ENCODE results near the gene VTCN1. TPM values are rescaled to one million over a fixed set of nuclear protein-coding genes. Genes with fewer than 3 reads are reported as not detected.
"Not testable (repeated sequence)": the region's sequence is repeated elsewhere in the genome, so short reads cannot be mapped to it uniquely, and the experiment has no call there.

Gene VTCN1
- total RNA-seq, 1 donor from 2014 or later = not detected

DNA sequence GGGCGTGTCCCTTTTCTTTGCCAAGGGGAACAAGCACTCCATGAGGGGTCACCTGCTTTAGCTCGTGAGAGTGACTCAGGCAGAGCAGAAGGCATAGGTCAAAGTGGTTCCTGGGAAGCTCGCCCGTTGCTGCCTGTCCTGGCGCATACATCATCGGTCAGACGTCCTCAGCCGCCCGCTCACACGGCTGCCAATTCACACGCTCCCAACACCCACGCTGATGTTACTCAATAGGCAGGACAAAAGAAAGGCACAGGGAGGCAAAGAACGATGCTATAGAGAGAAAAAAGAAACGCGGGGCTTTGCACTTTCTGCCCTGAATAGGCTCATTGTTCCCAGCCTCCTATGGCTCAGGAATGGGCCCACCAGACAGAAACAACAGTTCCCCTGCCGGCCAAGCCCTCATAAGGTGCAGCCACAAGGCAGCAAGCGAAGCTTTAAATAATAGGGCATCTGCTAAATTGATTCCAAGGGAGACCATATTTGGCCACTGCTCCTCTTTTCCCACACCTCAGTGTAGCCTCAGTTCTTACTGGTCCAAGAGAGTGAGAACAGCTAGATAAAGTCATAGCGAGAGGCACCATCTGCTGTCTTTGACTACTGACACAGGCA lies 38.7 kb downstream of the VTCN1 start:
- intact Hi-C loops (cut with DNase I) = no loop called here
- no peak for DNase-seq (ENCODE audit: low spot score)

DNA sequence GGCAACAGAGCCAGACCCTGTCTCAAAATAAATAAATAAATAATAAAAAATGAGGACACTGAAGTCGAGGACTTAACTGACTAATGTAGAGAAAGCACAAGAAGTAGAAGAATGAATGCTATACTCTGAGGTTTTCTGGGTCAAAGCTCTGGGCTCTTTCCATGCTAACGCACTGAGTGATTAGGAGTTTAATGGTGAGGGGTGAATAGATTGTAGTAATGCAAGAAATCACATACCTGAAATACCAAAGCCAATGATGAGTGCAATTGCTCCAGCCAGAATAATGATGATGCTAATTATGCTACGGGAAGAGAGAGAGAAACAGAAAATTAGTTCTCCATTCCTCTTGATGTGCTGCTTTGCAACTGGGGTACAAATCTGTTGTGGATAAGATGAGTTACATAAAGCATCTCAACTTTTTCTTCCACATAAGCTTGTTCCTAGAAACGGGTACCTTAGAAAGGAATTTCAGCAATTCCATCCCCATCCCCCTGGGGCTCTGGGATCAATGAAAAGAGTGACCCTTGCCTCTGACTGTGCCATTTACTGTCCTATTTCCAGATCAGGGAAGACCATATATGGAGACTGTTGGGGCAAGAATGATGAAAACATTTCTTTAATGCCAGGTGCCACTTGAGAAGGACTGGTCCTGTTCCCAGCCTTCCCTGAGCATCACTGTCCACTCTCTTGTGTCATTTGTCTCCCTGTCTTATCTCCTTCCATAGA lies 40.7 kb downstream of the VTCN1 start:
- no peak for DNase-seq (ENCODE audit: low spot score)
- intact Hi-C loops (cut with DNase I) = no loop called here

DNA sequence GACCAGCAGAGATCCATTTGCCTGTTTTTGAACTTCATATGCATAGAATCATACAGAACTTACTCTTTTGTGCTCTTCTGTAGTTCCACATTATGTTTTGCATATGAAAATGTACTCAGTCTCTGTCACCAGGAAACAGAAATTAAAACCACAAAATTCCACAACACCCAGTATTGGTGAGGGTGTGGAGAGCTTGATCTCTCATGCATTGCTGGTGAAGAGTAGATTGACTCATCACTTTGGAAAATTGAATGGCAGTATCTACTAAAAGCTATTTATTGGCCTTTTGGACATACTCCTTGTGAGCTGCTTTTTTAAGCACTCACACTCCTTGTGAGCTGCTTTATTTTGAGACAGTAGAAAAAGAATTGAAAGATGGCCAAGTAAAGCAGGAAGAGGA lies 43.3 kb downstream of the VTCN1 start:
- intact Hi-C loops (cut with DNase I) = no loop called here

DNA sequence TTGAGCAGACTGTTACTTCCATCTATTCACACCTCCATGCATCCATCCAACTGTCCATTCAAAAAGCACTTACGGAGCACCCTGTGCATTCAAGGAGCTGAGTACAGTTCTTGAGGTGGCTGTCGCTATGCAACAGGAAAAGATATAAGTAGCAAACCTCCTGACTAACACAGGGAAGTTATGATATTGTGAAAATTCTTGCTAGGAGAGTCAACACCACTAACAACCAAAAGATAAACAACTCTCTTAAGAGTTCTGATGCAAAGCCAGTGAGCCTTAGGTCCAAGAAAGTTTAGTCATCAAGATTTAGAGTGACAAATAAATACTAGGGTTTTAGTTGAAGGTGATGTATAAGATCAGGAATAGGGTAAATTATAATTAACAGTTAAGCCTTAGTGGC lies 44.7 kb downstream of the VTCN1 start:
- DNase-seq (ENCODE audit: low spot score) = no peak
- intact Hi-C loops (cut with DNase I) = no loop called here

More for the DNA sequence above, 43.3 kb downstream of the VTCN1 start:
- no peak for DNase-seq (ENCODE audit: low spot score)

DNA sequence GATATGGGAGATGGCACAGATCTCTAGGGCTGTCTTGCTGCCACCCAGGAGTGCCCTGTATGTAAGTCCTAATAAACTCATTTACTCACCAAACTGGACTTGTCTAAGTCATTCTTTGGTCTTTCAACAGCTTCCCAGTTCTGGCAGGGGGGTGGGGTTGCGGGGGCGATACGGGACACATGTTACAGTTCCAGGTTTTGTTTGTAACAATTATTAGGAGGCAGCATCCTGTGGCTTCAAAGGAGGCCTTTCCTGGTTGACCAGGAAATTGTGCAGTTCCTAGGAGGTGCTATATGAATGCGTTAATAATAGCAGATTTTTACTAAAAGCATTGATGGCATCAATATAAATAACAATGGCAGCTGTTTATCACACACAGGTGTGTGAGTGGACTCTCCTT lies 46.5 kb downstream of the VTCN1 start:
- DNase-seq (ENCODE audit: low spot score) = no peak
- intact Hi-C loops (cut with DNase I) = no loop called here

DNA sequence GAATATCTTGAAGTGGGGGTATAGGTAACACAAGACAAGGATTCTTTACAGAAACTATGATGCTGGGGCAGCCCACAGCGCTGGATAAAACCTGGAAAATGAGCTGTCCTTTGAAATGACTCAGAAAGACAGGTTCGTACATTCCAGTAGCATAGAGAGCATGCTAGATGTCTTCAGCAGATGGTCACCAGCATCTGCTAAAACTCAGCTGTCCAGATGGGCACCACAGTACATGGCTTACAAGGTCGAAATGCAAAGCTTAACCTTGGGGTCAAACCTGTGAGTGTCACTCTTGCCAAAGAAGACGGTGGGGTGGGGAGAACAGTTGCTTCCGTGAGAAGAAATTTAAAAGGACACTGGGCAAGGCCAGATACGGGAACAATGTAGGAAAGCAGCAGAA lies 47.9 kb downstream of the VTCN1 start:
- no peak for DNase-seq (ENCODE audit: low spot score)
- intact Hi-C loops (cut with DNase I) = no loop called here

DNA sequence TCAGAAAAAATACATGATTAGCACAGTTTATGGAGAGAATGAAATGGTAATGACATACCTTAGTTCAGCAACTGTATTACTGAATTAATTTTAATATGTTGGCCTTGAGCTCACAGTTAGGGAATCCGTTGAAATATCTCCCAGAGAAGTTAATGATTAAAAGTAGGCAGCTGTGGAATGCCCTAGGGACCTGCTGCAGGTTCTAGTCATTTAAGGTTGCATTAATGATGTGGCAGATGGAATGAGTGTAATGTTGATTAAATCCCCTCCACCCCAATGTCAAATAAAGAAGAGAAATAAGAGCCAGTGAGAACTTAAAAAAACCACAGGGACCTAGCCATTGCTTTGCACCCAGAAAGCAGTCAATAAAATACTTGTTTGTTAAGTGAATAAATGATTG lies 48.8 kb downstream of the VTCN1 start:
- intact Hi-C loops (cut with DNase I) = no loop called here
- no peak for DNase-seq (ENCODE audit: low spot score)

DNA sequence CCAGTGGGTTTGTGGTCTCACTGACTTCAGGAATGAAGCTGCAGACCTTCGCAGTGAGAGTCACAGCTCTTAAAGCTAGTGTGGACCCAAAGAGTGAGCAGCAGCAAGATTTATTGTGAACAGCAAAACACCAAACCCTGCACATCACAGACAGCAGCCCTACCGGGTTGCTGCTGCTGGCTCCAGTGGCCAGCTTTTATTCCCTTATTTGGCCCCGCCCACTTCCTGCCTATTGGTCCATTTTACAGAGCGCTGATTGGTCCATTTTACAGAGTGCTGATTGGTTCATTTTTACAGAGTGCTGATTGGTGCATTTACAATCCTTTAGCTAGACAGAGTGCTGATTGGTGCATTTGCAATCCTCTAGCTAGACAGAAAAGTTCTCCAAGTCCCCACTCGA lies 59.4 kb downstream of the VTCN1 start:
- DNase-seq (ENCODE audit: low spot score); intact Hi-C loops (cut with DNase I): not testable (repeated sequence)

DNA sequence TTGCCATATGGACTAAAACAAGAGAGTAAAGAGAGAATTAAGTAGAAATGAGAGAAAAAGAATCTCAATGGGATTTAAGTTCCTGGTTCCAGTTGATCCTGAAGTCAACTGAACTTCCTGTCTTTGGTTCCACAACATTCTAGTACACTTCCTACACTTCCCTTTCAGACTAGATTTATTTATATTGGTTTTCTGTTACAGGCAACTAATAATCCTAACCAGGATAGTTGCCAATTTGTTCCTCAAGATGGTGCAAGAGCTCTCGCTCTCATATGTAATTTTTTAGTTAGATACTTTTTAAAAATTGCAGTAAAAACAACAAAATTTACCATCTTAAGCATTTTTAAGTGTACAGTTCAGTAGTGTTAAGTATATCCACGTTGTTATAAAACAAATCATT lies 60.4 kb downstream of the VTCN1 start:
- DNase-seq (ENCODE audit: low spot score) = no peak
- intact Hi-C loops (cut with DNase I) = no loop called here

DNA sequence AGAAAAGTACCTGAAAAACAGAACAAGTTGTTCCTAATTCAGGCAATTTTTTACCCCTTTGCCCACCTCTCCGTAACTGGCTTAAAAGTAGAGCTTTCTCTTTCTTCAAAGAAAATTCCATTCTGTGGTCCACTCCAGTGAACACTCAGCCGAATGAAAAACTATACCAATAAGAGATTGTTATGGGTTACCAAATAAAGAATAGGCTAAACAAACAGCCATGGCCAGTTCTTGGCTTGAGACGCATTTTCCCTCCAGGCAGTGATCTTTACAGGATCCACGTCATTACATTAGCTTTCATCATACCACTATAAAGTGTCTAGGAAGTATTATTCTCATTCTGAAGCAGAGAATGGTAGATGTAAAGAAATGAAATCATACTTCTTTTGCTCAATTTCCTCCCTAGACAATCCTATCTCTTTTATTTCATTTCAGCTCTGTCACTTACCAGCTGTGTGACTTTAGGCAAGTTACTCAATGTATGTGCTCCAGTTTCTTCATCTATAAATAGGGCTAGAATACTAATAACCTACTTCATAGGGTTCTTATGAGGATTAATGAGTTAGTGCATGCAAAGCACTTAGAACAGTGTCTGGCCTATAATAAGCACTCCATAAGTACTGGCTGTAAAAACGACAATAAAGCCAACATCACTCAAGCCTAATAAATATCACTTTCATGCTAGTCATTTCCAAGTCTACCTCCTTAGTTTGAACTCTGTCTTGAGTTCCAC lies 62.7 kb downstream of the VTCN1 start:
- no peak for DNase-seq (ENCODE audit: low spot score)
- intact Hi-C loops (cut with DNase I) = loop anchor here (10.0 kb wide), 1 partner anchor 127 kb away; no protein-coding TSS in a partner anchor

DNA sequence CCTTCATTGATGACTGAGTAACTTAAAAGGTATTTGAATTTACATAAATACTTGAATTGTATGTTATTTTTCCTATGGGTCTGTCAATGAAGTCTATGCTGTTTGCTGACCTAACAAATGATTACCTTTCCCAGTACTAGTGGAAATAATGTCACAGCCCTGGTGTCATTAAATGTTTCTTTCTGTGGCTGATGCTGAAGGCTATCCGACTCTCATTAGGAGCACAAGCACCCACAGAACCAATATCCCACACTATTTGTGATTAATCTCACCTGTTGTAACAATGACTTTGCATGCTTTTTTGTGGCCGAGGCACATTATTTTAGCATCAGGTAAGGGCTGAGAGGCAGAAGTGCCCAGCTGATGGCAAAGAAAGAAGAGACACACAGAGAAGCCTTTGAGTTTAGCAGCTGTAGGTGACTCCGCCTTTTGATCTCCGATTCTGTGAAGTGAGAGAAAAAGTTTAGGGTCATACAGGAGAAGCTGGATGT lies 63.3 kb downstream of the VTCN1 start:
- intact Hi-C loops (cut with DNase I) = loop anchor here (10.0 kb wide), 1 partner anchor 127 kb away; no protein-coding TSS in a partner anchor
- DNase-seq (ENCODE audit: low spot score) = no peak

DNA sequence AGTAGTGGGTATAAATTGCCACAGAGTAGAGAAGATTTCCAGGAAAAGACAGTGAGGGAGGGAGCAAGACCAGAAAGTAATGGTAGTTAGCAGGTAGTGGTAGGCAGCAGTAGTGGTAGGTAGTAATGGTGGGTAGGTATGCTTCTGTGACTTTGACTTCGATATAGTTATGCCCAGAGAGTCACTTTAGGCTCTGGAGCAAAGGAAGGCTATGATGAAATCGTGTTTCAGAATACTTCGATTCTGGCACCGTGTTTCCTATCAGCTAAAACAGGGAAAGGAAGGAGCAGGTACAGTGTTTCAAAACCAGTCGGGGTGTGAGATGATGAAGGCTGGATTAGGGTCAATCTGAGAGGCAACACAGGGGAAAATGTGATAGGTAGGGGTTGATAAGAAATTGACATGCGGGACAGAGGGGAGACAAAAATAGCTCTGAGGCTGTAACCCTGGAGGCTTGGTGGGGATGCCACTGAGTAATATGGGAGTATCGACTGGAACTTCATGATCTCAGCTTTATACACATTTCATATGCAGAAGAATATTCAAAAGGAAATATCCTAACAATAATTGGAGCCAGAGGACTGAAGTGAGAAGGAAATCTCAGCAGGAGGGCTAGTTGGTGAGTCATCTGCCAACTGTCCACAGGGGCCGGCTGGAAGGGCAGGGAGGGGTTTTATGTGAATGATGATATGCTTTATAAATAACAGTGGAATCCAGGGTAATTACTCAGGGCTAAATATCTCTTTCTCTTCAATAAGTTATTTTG lies 64.0 kb downstream of the VTCN1 start:
- no peak for DNase-seq (ENCODE audit: low spot score)
- intact Hi-C loops (cut with DNase I) = loop anchor here (10.0 kb wide), 1 partner anchor 128 kb away; no protein-coding TSS in a partner anchor

DNA sequence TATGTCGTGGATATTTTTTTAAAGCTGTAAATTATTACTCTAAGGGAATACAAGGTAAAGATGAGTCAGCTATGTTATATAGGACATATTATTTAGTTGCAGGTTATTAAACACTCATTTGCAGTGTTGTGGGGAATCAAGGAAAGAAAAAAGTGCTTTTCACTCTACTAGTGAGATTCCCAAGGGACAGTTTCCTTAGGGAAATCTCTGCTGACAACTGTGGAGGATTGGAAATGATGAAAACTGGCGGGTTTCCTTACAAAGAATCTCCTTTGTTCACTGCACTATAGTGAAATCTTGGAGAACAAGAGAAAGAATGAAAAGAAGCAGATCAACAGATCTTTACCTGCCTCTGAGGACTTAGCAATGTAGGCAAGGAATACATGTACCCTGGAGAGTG lies 64.7 kb downstream of the VTCN1 start:
- no peak for DNase-seq (ENCODE audit: low spot score)
- intact Hi-C loops (cut with DNase I) = loop anchor here (10.0 kb wide), 1 partner anchor 129 kb away; no protein-coding TSS in a partner anchor

DNA sequence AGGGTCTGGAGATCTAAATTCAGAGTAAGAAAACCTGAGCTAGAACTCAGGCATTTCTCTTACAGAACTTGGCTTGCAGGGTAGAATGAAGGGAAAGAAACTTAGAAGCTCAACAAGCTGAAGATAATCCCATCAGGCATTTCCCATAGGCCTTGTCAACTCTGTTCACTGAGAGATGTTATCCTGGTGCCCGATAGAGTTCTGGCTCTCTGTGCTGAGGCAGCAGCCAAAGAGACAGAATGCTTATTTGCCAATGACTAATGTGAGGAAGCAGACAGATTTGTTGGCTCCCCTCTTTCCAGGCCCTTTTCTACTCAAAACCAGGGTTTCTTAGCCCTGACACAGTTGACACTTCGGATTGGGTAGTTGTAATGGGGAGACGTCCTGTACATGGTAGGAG lies 66.9 kb downstream of the VTCN1 start:
- intact Hi-C loops (cut with DNase I) = loop anchor here (10.0 kb wide), 1 partner anchor 131 kb away; no protein-coding TSS in a partner anchor
- DNase-seq (ENCODE audit: low spot score) = no peak

DNA sequence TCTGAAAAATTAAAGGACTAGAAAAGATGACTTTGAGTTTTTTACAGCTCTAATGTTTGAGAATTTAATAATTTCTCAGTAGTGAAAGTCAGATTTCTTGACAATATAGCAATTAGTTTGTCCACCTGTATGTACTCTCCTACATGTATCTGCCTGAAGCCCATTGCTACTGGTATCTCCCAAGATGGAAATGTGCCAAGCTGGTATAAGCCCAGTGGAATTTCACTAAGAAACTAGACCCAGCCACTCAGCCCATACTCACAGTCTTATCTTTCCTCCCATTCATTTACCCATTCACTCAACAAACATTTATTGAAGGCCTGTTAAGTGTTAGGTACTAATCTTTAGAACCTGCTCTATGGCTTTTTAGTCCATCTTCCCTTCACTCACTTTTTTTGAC lies 67.6 kb downstream of the VTCN1 start:
- no peak for DNase-seq (ENCODE audit: low spot score)
- intact Hi-C loops (cut with DNase I) = loop anchor here (10.0 kb wide), 1 partner anchor 132 kb away; no protein-coding TSS in a partner anchor

DNA sequence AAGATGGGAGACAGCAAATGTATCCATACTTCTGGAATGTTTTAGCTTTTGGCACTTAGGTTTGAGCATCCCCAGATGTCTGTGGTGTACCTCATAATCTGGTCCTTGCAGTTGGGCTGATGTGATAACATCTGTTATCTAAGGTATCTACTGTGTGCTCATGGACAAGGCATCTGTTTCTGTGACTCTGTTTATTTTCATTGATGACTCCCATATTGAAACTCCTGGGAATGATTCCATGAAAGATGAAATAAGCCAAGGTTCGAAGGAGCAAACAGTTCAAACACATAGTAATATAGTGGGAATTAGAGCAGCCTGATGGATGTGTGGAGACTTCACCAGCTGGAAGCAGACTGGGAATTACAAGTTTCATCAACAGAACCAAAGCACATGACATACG lies 68.5 kb downstream of the VTCN1 start:
- intact Hi-C loops (cut with DNase I) = loop anchor here (10.0 kb wide), 1 partner anchor 133 kb away; no protein-coding TSS in a partner anchor
- no peak for DNase-seq (ENCODE audit: low spot score)

DNA sequence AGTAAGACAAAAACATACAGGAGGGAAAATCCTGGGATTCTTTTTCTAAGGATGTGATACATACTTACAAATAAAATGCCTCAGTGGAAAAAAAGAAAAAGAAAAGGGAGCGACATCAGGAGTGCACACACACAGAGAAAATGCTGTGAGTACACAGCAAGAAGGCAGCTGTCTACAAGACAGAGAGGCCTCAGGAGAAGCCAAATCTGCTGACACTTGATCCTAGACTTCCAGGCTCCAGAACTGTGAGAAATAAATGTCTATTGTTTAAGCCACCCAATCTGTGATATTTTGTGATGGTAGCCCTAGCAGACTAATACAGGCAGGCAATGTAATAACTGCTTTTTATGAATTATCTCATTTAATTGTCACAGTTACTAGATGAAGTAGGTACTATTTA lies 72.2 kb downstream of the VTCN1 start:
- intact Hi-C loops (cut with DNase I) = no loop called here
- DNase-seq (ENCODE audit: low spot score) = no peak

DNA sequence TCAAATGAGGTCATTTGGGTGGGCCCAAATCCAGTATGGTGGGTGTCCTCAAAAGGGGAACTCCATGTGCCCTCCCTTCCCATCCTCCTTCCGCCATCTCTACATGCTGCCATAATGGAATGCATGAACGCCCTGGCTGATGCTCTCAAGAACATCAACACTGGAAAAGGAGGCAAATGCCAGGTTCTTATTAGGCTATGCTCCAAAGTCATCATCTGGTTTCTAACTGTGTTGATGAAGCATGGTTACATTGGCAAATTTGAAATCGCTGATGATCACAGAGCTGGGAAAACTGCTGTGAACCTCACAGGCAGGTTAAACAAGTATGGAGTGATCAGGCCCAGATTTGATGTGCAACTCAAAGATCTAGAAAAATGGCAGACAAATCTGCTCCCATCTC lies 72.6 kb downstream of the VTCN1 start:
- DNase-seq (ENCODE audit: low spot score) = no peak
- intact Hi-C loops (cut with DNase I) = no loop called here

DNA sequence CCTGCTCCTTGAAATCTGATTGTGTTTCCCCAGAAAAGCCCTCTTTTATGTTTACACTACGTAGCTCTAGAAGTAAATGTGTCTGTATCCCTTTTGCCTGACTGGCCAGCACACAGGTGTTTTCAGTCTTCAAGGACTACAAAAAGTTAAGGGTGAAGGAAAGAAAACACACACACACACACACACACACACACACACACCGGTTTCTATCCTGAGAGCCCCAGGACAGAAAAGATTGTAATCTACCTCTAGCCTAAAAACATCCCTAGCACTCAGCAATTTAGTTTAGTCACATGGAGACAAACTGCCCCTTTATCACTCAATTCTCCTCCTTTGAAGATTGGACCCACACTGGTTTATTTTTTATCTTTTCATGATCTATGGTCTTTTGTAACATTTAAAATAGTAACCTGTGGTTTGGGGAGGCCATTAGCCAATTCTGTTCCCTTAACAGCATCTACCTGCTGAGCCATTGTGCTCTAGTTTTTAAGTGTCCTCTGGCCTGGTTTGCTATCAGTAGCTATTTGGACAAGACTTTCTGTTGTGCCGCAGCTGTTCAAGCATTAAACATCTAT lies 73.4 kb downstream of the VTCN1 start:
- no peak for DNase-seq (ENCODE audit: low spot score)
- intact Hi-C loops (cut with DNase I) = no loop called here

All from cardiac septum (tissue), 1 donor.